GM12875 (cell line): ENCODE results near the gene DPP6.
"Not testable (repeated sequence)": the region's sequence is repeated elsewhere in the genome, so short reads cannot be mapped to it uniquely, and the experiment has no call there.

ENCODE experiments used
- H3K4me3 ChIP-seq: one replicate; pipeline ENCODE4 v1.5.1; 2011; ENCODE audit warnings: low read depth, low read length, control low read depth

DPP6 gene

GRCh38 chr7:154072395-154073181 lies 20.4 kb downstream of the DPP6 start:
- H3K4me3 ChIP-seq, result not testable (repeated sequence)

DNA sequence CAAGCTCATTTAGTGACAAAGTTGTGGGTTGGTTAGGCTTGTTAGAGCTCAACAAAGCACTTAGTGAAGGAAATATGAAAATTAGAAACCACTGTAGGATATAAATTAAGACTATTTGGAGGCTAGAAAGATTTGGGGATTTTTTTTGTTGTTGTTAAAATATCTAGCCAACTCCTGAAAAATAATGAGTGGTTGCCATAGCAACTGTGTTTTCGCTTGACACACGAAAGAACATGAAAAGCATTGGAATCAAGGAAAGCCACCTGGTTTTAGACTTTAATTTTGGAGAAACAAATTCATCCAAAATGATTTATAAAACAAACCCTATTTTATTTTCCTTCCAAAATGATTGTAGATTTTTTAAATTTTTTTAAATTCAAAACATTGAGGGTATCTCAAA lies 26.3 kb downstream of the DPP6 start:
- H3K4me3 ChIP-seq, result not testable (repeated sequence)

DNA sequence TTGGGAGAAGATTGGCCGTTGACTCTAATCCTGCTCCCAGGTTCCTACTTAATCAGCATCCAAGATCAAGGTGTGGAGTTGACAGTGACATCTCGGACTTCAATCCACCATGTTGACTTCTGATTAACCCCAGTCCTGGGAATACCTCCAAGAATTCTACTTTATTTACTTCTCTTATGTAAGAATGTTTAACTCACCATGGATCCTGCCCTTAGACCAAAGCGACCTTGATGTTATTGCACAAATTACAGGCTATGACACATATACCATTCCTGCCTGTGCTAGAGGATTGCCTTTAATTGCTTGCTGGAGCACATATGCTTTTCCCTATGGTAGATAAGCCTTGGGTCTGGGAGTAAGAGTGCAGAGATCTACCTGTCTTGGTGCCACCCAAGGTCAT lies 28.1 kb downstream of the DPP6 start:
- H3K4me3 ChIP-seq, result not testable (repeated sequence)

DNA sequence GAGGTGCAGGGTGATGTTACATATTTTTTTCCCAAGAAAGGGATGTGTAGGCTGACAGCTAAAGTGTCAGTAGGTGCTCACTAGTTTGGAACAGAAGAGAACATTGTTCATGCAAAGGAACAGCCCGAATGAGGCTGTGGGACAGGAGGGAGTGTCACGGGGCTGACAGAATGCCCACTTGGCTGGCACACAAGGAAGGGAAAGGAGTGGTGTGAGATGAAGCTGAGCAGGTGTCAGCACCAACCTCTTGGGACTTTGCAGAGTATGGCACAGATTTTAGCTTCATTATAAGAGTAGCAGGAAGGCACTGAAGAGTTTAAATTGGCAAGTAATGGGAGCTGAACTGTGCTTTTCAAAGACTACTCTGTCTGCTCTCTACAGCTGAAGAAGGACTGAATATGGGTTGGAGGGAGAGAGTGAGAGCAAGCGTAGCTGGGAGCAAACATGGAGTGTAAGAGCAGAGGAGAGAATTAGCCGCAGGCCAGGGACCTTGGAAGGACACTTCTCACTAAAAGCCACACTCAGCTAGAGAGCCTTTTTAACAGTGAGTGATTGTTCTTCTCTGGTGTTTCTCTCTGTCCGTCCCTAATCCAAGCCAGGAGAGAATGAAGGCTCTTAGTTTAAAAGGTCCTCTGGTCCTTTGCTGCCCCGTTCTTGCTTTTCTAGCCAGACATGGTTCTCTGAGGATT lies 35.0 kb downstream of the DPP6 start:
- not testable (repeated sequence) for H3K4me3 ChIP-seq

DNA sequence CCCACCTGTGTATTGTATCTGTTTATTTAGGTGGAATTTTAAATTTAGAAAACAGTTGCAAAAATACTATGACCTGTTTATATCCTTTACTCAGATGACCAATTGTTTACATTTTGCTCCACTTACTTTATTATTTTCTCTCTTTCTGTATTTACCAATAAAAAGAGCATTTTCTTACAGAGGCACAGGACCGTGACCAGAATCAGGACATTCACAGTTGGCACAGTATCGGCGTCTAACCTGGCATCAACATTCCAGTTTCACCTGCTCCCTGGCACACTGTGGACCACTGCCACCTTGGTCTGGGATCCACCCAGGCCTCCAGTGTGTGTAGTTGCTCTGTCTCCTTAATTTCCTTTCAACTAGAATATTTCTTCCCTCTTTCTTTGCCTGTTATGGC lies 39.9 kb downstream of the DPP6 start:
- H3K4me3 ChIP-seq, result not testable (repeated sequence)

DNA sequence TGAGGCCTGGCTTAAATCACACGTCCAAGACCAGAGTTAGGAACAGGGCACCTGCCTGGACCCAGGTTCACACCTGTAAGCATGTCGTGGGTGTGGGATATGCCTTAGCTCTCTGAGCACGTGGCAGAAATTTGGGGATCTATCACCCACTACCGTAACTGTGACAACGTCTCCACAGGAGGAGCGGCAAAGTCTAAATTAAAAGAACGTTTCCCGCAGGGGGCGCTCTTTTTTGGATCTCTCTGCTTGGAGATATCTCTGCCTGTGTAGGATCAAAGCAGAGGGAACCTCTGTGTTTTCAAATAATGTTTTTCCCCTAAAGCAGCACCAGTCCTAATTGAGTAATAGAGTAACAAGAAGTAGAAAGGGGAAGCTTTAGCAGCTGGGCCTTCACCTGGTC lies 43.0 kb downstream of the DPP6 start:
- not testable (repeated sequence) for H3K4me3 ChIP-seq

GRCh38 chr7:154105063-154105462 lies 52.9 kb downstream of the DPP6 start:
- not testable (repeated sequence) for H3K4me3 ChIP-seq

DNA sequence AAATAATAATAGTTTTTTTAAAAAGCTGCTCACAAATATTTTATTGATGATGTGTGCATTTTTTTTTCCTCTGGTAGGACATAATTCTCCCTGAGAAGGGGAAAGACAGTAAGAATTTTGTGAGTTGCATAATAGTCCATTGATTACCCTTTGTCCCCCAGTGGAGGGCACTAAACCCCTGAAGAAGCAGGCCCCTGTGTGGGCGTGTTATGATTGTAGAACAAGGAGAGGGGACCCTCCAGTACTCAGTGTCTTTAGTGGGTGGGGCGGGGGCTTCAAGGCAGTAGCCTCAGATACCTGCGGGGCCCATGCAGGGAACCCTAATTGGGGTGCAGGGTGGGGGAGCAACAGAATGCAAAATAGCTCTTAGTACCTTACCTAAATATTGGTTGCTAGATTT lies 57.4 kb downstream of the DPP6 start:
- not testable (repeated sequence) for H3K4me3 ChIP-seq

GRCh38 chr7:154113732-154114351 lies 61.6 kb downstream of the DPP6 start:
- H3K4me3 ChIP-seq, result not testable (repeated sequence)

DNA sequence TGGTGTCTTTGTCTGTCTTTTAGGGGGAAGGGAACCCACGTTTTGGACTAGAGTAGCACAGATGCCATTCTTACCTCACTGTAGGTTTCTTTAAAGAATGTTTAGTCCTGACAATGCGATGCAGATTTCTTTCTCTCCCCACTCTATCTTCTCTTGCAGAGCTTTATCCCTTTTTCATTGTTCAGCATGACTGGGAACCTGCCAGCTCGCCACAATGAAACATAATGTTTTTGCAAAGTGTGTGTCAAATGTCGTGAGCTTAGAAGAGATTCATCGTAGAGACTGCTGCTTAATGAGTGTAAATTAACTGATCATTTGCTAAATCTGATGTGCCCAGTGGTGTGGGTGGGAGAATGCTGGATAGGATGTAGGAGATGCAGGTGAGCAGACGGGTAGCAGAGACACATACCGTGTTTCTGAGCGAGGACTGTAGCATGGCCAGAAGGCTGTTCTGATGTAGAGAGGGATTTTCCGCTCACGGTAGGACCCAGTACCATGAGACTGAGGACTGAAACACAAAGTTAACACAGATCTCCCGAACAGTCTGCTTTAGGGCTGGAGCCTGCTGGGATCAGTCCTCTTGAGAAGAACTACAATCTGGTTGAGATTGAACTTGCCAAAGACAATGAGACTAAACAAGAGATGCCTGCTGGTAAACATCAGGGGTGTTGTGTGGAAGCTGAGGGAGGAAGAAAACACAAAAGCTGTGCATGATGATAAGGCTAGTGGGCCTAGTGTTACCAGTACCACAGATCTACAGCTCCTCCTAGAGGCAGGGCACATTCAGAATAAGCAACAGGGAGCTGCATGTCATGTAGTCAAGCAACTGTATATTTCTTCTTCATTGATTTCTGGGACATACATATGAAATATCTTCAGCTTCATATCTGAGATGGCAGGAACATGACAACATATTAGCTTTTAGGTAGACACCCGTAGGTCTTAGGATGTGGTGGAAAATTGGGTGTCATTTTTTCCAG lies 65.5 kb downstream of the DPP6 start:
- not testable (repeated sequence) for H3K4me3 ChIP-seq

DNA sequence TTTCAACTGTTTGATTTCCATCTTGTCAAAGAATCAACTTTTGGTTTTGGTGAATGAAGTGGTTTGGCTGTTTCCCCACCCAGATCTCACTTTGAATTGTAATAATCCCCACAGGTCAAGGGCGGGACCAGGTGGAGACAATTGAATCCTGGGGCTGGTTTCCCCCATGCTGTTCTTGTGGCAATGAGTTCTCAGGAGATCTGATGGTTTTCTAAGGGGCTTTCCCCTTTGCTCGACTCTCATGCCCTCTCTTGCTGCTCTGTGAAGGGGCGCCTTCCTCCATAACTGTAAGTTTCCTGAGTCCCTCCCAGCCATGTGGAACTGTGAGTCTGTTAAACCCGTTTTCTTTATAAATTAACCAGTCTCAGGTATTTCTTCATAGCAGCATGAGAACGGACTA lies 68.6 kb downstream of the DPP6 start:
- H3K4me3 ChIP-seq, result not testable (repeated sequence)

DNA sequence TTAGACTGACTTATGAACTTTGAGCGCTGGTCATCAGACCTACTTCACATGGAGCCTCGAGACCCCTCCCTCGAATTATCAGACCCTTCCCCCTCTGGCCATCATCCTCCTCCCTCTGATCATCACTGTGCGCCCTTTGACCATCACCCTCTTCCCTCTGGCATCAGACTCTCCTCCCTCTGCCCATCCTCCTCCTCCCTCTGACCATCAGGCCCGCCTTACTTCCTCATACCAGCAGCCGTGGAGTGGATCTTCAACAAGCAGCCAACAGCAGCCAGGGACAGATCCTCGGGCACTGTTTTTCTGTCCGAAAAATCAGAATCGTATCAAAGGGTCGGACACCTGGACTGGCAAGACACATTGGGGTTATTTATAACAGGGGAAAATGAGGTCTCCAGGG lies 70.5 kb downstream of the DPP6 start:
- not testable (repeated sequence) for H3K4me3 ChIP-seq

GRCh38 chr7:154123397-154123796 lies 71.2 kb downstream of the DPP6 start:
- H3K4me3 ChIP-seq, result not testable (repeated sequence)

- H3K4me3 ChIP-seq, result not testable (repeated sequence)
Measured at GRCh38 chr7:154129142-154129541, 76.9 kb downstream of the DPP6 start.

- not testable (repeated sequence) for H3K4me3 ChIP-seq
Measured at GRCh38 chr7:154132617-154133016, 80.4 kb downstream of the DPP6 start.

- H3K4me3 ChIP-seq, result not testable (repeated sequence)
Measured at GRCh38 chr7:154133703-154134277, 81.6 kb downstream of the DPP6 start.

GRCh38 chr7:154134698-154135097 lies 82.5 kb downstream of the DPP6 start:
- H3K4me3 ChIP-seq, result not testable (repeated sequence)

DNA sequence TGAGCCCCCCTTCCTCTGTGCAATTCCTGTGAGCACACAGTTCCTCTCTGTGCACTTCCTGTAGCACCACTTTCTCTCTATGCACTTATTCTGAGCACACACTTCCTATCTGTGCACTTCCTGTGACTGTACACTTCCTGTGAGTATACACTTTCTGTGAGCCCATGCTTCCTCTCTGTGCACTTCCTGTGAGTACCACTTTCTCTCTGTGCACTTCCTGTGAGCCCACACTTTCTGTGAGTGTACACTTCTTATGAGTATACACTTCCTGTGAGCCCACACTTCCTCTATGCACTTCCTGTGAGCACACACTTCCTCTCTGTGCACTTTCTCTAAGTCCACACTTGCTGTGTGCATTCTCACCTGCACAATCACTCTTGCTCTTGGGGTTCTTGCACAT lies 83.4 kb downstream of the DPP6 start:
- not testable (repeated sequence) for H3K4me3 ChIP-seq

DNA sequence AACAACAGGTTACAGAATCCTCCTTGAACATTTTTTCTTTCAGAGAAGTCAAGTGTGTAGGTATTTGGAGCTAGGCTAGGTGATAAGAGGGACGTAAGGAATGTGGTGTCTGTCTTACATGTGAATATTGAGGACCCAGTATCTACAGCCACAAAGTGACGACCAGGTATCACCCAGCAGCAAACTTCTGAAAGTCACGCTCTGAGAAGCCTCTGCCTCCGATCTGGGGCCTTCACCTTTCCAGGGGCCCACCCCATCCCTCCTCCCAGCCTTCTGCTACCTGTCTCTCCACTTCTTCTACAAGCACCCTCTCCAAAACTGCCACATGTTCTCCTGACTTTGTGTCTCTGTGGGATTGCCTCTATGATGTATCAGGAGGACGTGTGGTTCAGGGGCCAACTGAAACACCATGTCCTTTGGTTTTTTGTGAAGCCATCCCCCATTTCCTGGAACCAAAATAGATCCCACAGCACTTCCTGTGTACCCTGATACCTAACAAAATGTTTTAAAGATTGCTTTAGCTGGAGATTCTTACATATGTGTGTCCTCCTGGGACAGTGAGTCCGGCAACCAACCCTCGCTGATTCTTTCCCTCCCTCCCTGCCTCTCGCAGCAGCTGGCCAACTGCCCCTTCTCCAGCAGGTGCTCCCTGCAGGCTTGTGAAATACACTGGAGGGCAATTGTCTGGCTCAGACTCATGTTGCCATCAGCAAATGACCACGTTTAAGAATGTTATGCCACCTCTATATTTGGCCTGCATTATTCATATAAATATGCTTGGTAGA lies 93.9 kb downstream of the DPP6 start:
- not testable (repeated sequence) for H3K4me3 ChIP-seq

GRCh38 chr7:154146707-154147038 lies 94.5 kb downstream of the DPP6 start:
- not testable (repeated sequence) for H3K4me3 ChIP-seq
